RPMI8226 (cell line): ENCODE results near the gene FAXC.
"Not testable (repeated sequence)": the region's sequence is repeated elsewhere in the genome, so short reads cannot be mapped to it uniquely, and the experiment has no call there.

Experiments
- DNase-seq: peaks from one replicate; pipeline ENCODE4 v3.0.0-alpha.2; 2015

The FAXC gene

GRCh38 chr6:99338188-99338587 lies 11.3 kb downstream of the FAXC start:
- no peak for DNase-seq

GRCh38 chr6:99335298-99335697 lies 14.2 kb downstream of the FAXC start:
- not testable (repeated sequence) for DNase-seq

- peak; percentile 63 for DNase-seq
Measured at GRCh38 chr6:99334526-99335127, 14.8 kb downstream of the FAXC start.

- peak; percentile 65 for DNase-seq
Measured at GRCh38 chr6:99333068-99333467, 16.4 kb downstream of the FAXC start.

- DNase-seq: no peak
Measured at GRCh38 chr6:99331531-99331930, 17.9 kb downstream of the FAXC start.

- DNase-seq: peak; percentile 76
Measured at GRCh38 chr6:99330159-99330558, 19.3 kb downstream of the FAXC start.

- no peak for DNase-seq
Measured at GRCh38 chr6:99324996-99325395, 24.5 kb downstream of the FAXC start.

GRCh38 chr6:99318566-99318965 lies 30.9 kb downstream of the FAXC start:
- DNase-seq: no peak

GRCh38 chr6:99312354-99312753 lies 37.1 kb downstream of the FAXC start:
- DNase-seq: no peak

- DNase-seq: no peak
Measured at GRCh38 chr6:99310553-99310952, 38.9 kb downstream of the FAXC start.

GRCh38 chr6:99309557-99309956 lies 39.9 kb downstream of the FAXC start:
- DNase-seq: no peak

GRCh38 chr6:99308788-99309187 lies 40.7 kb downstream of the FAXC start:
- DNase-seq: no peak

- no peak for DNase-seq
Measured at GRCh38 chr6:99307295-99307907, 42.1 kb downstream of the FAXC start.

- no peak for DNase-seq
Measured at GRCh38 chr6:99306341-99306740, 43.1 kb downstream of the FAXC start.

- DNase-seq: no peak
Measured at GRCh38 chr6:99305021-99305554, 44.4 kb downstream of the FAXC start.

GRCh38 chr6:99297415-99297814 lies 52.1 kb downstream of the FAXC start:
- DNase-seq: no peak

GRCh38 chr6:99297006-99297405 lies 52.5 kb downstream of the FAXC start:
- DNase-seq: no peak

GRCh38 chr6:99296261-99296660 lies 53.2 kb downstream of the FAXC start:
- DNase-seq: no peak

GRCh38 chr6:99295276-99295675 lies 54.2 kb downstream of the FAXC start:
- no peak for DNase-seq

GRCh38 chr6:99294786-99295185 lies 54.7 kb downstream of the FAXC start:
- no peak for DNase-seq

GRCh38 chr6:99289701-99290100 lies 59.8 kb downstream of the FAXC start:
- no peak for DNase-seq

GRCh38 chr6:99288668-99289067 lies 60.8 kb downstream of the FAXC start:
- no peak for DNase-seq

GRCh38 chr6:99287523-99287922 lies 62.0 kb downstream of the FAXC start:
- DNase-seq: no peak

- no peak for DNase-seq
Measured at GRCh38 chr6:99285881-99286280, 63.6 kb downstream of the FAXC start.
